Transverse colon (tissue), 4 donors: ENCODE measurements around the gene RFX6. TPM values are rescaled to one million over a fixed set of nuclear protein-coding genes. Genes with fewer than 3 reads are reported as not detected.

Experiments used
- DNase-seq: peaks from one replicate; pipeline ENCODE4 v3.0.0-alpha.2; 2019
- H3K27ac ChIP-seq, 4 donors: fragments of 200-600 bp; sonication (generic); 2 replicates each; pipeline ENCODE4 v1.5.1; 2016 to 2018; ENCODE audit warnings: inconsistent platforms in 4 of 4
- H3K27me3 ChIP-seq: fragments of 200-600 bp; sonication (generic); 2 replicates; pipeline ENCODE4 v1.5.1; 2017; ENCODE audit warnings: inconsistent platforms
- H3K36me3 ChIP-seq, 4 donors: fragments of 200-600 bp; sonication (generic); 2 replicates each; pipeline ENCODE4 v1.5.1; 2017 to 2019; ENCODE audit warnings: inconsistent platforms in 4 of 4
- H3K4me1 ChIP-seq, 4 donors: fragments of 200-600 bp; sonication (generic); 2 replicates each; pipeline ENCODE4 v1.5.1; 2017 to 2020; ENCODE audit warnings: inconsistent platforms in 4 of 4
- H3K4me3 ChIP-seq, 4 donors: fragments of 200-600 bp; sonication (generic); 1 replicate in 1 of 4; 2 replicates in 3 of 4; pipeline versions ENCODE4 v1.5.1 to v1.6.1; 2017 to 2019; ENCODE audit warnings: inconsistent platforms in 4 of 4
- H3K9me3 ChIP-seq, 2 donors: fragments of 200-600 bp; sonication (generic); 2 replicates each; pipeline ENCODE4 v1.5.1; 2017 to 2019; ENCODE audit warnings: inconsistent platforms in 2 of 2
- EP300 ChIP-seq: sonication (generic); formaldehyde crosslinking; IDR thresholded peaks from one replicate; pipeline ENCODE4 v1.6.1; 2017; ENCODE audit warnings: antibody characterized with exemption, low read depth
- POLR2A ChIP-seq: fragments of 450-650 bp; IDR thresholded peaks from one replicate; pipeline ENCODE4 v1.6.1; 2016; ENCODE audit warnings: antibody characterized with exemption, mild to moderate bottlenecking, moderate library complexity
- POLR2AphosphoS5 ChIP-seq, 3 donors: sonication (generic); formaldehyde crosslinking; IDR thresholded peaks; one replicate each; pipeline ENCODE4 v1.6.1; 2016; ENCODE audit warnings: antibody characterized with exemption in 3 of 3
- WGBS, 2 donors: methylation state at CpG; one replicate each; pipeline ENCODE4 v1.1.5; 2018; ENCODE audit warnings: low coverage in 1 of 2; 5-methylcytosine and 5-hydroxymethylcytosine counted together
- in situ Hi-C, 4 donors: fragments of 200-750 bp; cut with MboI; loops; one replicate each; pipeline versions ENCODE4 v1.15.0 to v1.15.1; 2017; ENCODE audit warnings: low sequenced_read_pairs in 3 of 4, low pct_ligation_motif_present in 1 of 4, low pct_unique_long_range_greater_than_20kb in 1 of 4
- intact Hi-C: fragments of 100-400 bp; cut with DNase I; formaldehyde crosslinking; loops from one replicate; pipeline ENCODE4 v1.15.1; 2023; ENCODE audit warnings: low total_unique reads
- total RNA-seq, 4 donors: library from RNA; depleted of rRNA; stranded (reverse); fragments of >200 nt; gene quantifications; one replicate each; pipeline ENCODE4 v1.1.0, GENCODE V29; 2016
- TF ChIP-seq, protein P1 (sequence below), 5 experiments: fragments of 200-600 bp in 3 of 5; fragments of 450-650 bp in 2 of 5; sonication (generic) in 3 of 5; IDR thresholded peaks; 1 replicate in 2 of 5; 2 replicates in 3 of 5; pipeline ENCODE4 v1.5.1; 2016 to 2017; ENCODE audit warnings: antibody characterized with exemption in 5 of 5, inconsistent platforms in 3 of 5, mild to moderate bottlenecking in 2 of 5, moderate library complexity in 1 of 5

The RFX6 gene
- total RNA-seq, 4 donors from 2014 or later: 0.48 to 3.8 (median 1.1) TPM; not detected in 1

DNA sequence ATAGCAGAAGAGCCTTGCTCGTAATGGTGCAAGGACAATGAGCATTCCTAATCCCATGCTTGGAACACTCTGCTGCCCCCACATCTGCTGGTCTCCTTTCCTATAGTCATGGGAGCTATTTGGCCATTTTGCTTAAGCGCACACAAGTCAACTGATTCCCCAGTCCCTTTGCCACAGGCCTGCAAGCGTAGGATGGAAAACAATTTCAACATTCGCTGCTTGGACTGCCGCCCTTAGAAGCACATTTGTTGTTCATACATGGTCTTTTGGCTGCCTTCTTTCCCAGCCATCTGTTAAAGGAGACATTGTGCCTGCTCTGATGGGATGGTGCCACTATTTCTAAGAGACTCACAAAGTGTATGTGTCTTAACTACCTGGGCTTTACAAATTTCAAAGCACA lies 96.9 kb downstream of the RFX6 start:
- no peaks in the 10 kb centered on the region for H3K27me3 ChIP-seq
- H3K4me1 ChIP-seq: peaks cover 0 to 5% (median 0%) of the 10 kb centered on the region in 4 donors
- DNase-seq: no peak
- TF ChIP-seq POLR2A (no peak), EP300 (no peak), POLR2AphosphoS5 (IDR thresholded peaks at IDR 0.05) (no peak)
- TF ChIP-seq, protein P1, sequence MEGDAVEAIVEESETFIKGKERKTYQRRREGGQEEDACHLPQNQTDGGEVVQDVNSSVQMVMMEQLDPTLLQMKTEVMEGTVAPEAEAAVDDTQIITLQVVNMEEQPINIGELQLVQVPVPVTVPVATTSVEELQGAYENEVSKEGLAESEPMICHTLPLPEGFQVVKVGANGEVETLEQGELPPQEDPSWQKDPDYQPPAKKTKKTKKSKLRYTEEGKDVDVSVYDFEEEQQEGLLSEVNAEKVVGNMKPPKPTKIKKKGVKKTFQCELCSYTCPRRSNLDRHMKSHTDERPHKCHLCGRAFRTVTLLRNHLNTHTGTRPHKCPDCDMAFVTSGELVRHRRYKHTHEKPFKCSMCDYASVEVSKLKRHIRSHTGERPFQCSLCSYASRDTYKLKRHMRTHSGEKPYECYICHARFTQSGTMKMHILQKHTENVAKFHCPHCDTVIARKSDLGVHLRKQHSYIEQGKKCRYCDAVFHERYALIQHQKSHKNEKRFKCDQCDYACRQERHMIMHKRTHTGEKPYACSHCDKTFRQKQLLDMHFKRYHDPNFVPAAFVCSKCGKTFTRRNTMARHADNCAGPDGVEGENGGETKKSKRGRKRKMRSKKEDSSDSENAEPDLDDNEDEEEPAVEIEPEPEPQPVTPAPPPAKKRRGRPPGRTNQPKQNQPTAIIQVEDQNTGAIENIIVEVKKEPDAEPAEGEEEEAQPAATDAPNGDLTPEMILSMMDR (IDR thresholded peaks at IDR 0.05): no peak
- H3K4me3 ChIP-seq: no peak overlapping the region
- H3K36me3 ChIP-seq: no peaks in the 10 kb centered on the region
- no peak overlapping the region for H3K27ac ChIP-seq
- no peaks in the 10 kb centered on the region for H3K9me3 ChIP-seq
- intact Hi-C loops: no loop called here
- WGBS, 2 donors: 86 to 92% methylated on average over 4 to 5 of the region's 5 CpGs
- in situ Hi-C loops: loop anchor here in 1 of 4 donors (25.0 kb wide), 1 partner anchor 187 kb away; no protein-coding TSS in a partner anchor

DNA sequence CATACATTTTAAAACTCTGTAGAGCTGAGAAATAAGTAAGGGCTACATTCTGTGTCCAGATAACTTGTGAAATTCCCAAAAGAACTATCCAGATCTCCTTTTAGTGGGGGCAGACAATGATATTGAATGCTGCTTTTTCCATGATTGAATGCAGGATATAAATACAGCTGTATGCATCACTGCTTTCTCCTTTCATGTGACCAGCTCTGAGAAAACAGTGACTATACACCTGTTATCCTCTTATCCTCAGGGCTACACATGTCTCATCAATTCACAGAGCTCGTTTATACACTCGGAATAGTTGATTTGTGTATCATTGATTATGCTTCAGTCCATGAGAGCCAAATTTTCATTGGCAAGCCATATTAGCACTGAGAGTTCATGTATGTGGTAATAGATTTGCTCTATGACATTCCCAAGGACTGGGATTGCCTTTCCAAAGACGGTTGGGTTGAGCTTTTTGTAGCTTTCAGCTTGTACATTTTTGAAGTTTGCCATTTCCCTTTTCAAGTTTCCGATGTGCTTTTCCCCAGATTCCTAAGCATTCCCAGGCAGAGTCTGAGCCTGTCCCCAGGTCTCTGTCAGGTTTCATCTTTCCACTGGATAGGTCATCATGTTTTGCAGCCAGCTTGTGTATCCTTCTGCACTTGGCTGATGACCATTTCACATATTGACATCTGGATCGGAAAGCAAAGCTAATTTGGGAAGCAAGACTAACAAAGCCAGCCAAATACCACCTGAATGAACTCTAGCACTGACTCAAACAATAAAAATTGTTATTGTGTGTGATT lies 97.7 kb downstream of the RFX6 start:
- Histone ChIP-seq H3K36me3 (no peaks in the 10 kb centered on the region), H3K9me3 (no peaks in the 10 kb centered on the region), H3K4me3 (no peak overlapping the region), H3K27me3 (no peaks in the 10 kb centered on the region), H3K4me1 (peaks cover 0 to 5% (median 0%) of the 10 kb centered on the region in 4 donors), H3K27ac (no peak overlapping the region)
- DNase-seq: no peak
- intact Hi-C loops (no loop called here), in situ Hi-C loops (loop anchor here in 1 of 4 donors (25.0 kb wide), 1 partner anchor 187 kb away; no protein-coding TSS in a partner anchor)
- 71 to 83% methylated on average over 3 to 5 of the region's 5 CpGs for WGBS, 2 donors
- TF ChIP-seq EP300 (no peak), POLR2AphosphoS5 (IDR thresholded peaks at IDR 0.05) (no peak), POLR2A (no peak)
- TF ChIP-seq, protein P1 (IDR thresholded peaks at IDR 0.05): no peak

- TF ChIP-seq POLR2AphosphoS5 (IDR thresholded peaks at IDR 0.05) (no peak), POLR2A (no peak), EP300 (no peak)
- TF ChIP-seq, protein P1 (IDR thresholded peaks at IDR 0.05): no peak
- 50 to 75% methylated on average over 1 to 3 of the region's 3 CpGs for WGBS, 2 donors
- Histone ChIP-seq H3K27ac (no peak overlapping the region), H3K4me3 (no peak overlapping the region), H3K9me3 (no peaks in the 10 kb centered on the region), H3K27me3 (no peaks in the 10 kb centered on the region), H3K36me3 (no peaks in the 10 kb centered on the region), H3K4me1 (peaks cover 0 to 5% (median 1%) of the 10 kb centered on the region in 4 donors)
- in situ Hi-C loops (no loop called here), intact Hi-C loops (no loop called here)
- no peak for DNase-seq
Observed at GRCh38 chr6:116975600-116975999, 98.6 kb downstream of the RFX6 start.

DNA sequence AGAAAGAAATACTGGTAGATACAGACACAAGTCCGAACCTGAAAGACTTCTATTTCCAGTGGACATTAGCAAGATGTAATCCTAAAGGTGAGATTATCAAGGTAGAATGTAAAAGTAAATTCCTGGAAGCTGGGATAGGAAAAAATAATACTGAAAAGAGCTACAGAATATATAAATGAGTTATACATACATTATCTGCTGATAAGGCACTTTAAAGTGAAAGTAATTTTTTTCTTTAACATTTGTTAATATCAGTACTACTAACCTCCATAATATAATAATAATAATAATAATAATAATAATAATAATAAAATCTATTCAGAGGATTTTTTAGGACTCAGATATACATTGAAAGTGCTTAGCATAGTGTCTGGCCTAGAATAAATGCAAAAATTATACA lies 102.5 kb downstream of the RFX6 start:
- 67 to 70% methylated on average over 1 of the region's 1 CpG for WGBS, 2 donors
- intact Hi-C loops (no loop called here), in situ Hi-C loops (no loop called here)
- H3K36me3 ChIP-seq: no peaks in the 10 kb centered on the region
- H3K4me1 ChIP-seq: peaks cover 0 to 2% (median 0%) of the 10 kb centered on the region in 4 donors
- no peak overlapping the region for H3K4me3 ChIP-seq
- TF ChIP-seq POLR2A: no peak
- no peak for TF ChIP-seq EP300
- TF ChIP-seq, protein P1 (IDR thresholded peaks at IDR 0.05): no peak
- TF ChIP-seq POLR2AphosphoS5 (IDR thresholded peaks at IDR 0.05): no peak
- H3K27ac ChIP-seq: no peak overlapping the region
- H3K9me3 ChIP-seq: peaks cover 4 to 11% of the 10 kb centered on the region in 2 donors
- DNase-seq: no peak
- no peaks in the 10 kb centered on the region for H3K27me3 ChIP-seq

Other genes starting within 250 kb of the RFX6 start
- gene ZUP1, start 208.5 kb upstream of the RFX6 start, total RNA-seq: 10 to 100 TPM in 2 of 4 donors, 1 to 10 TPM in 1, not detected in 1; 10.0 to 14.1 (median 11.4) TPM
- gene KPNA5, start 196.0 kb upstream of the RFX6 start, total RNA-seq: 1 to 10 TPM in 3 of 4 donors, under 1 TPM in 1; 0.20 to 5.6 (median 2.2) TPM
- gene FAM162B, start 111.5 kb upstream of the RFX6 start, total RNA-seq: under 1 TPM in 2 of 4 donors, not detected in 2; 0.48 to 0.55 TPM
- gene GPRC6A, start 48.2 kb upstream of the RFX6 start, total RNA-seq: not detected